OCI-LY3 (cell line): ENCODE data around the gene CDH4.

Source experiments
- H2AFZ ChIP-seq: fragments of 200-600, 300-600 bp; shearing (Covaris generic); 2 replicates; pipeline ENCODE4 v1.6.0; 2014; ENCODE audit warnings: antibody characterized with exemption, low read depth, low read length
- H3K27ac ChIP-seq: fragments of 200-600, 300-600 bp; sonication (generic); 2 replicates; pipeline ENCODE4 v1.5.1; 2014; ENCODE audit warnings: mild to moderate bottlenecking, low read length, moderate library complexity, mixed read lengths
- H3K27me3 ChIP-seq: fragments of 200-600, 300-600 bp; sonication (generic); 2 replicates; pipeline ENCODE4 v1.6.1; 2014; ENCODE audit warnings: low read depth, low read length, mixed read lengths
- H3K36me3 ChIP-seq: fragments of 200-600, 300-600 bp; sonication (generic); replicated peaks from 2 replicates; pipeline ENCODE3; 2014; ENCODE audit warnings: low read depth, low read length, mixed read lengths
- H3K4me1 ChIP-seq: fragments of 300-600, 200-600 bp; sonication (generic); 2 replicates; pipeline ENCODE4 v1.6.1; 2014; ENCODE audit warnings: low read length, mixed read lengths
- H3K4me2 ChIP-seq: fragments of 200-600, 300-600 bp; sonication (generic); 2 replicates; pipeline ENCODE4 v1.6.1; 2014; ENCODE audit warnings: low read length, mixed read lengths
- H3K4me3 ChIP-seq: fragments of 300-600, 200-600 bp; sonication (generic); 2 replicates; pipeline ENCODE4 v1.5.1; 2014; ENCODE audit warnings: antibody characterized with exemption, mild to moderate bottlenecking, low read length, moderate library complexity
- H3K79me2 ChIP-seq: fragments of 300-600, 200-600 bp; shearing (Covaris generic); 2 replicates; pipeline ENCODE4 v1.6.1; 2014; ENCODE audit warnings: mild to moderate bottlenecking, low read length, mixed read lengths
- H3K9ac ChIP-seq: fragments of 300-600, 200-600 bp; shearing (Covaris generic); 2 replicates; pipeline ENCODE4 v1.6.0; 2014; ENCODE audit warnings: mild to moderate bottlenecking, low read length, moderate library complexity
- H3K9me3 ChIP-seq: fragments of 200-600, 300-600 bp; shearing (Covaris generic); 2 replicates; pipeline ENCODE4 v1.6.1; 2014; ENCODE audit warnings: low read length, mixed read lengths; ENCODE audit not compliant: insufficient read depth
- H4K20me1 ChIP-seq: fragments of 200-600, 300-600 bp; sonication (generic); 2 replicates; pipeline ENCODE4 v1.6.1; 2016; ENCODE audit warnings: low read length, mixed read lengths; ENCODE audit not compliant: insufficient read depth
- CTCF ChIP-seq: fragments of 200-600, 300-600 bp; sonication (generic); IDR thresholded peaks from 2 replicates; pipeline ENCODE4 v1.5.1; 2014; ENCODE audit warnings: antibody characterized with exemption, low read length, low read depth
- EZH2phosphoT487 ChIP-seq: fragments of 200-600 bp; shearing (Covaris generic); IDR thresholded peaks from 2 replicates; pipeline ENCODE4 v1.6.1; 2018; ENCODE audit warnings: antibody characterized with exemption, mixed run types, low read depth

CDH4 gene

GRCh38 chr20:61872371-61872900 is 620.4 kb downstream of the CDH4 start:
- Histone ChIP-seq H2AFZ (no peak overlapping the region), H3K27me3 (no peaks in the 10 kb centered on the region; the same call in 1 of the 2 replicates), H3K36me3 (no peaks in the 10 kb centered on the region), H3K4me3 (no peak overlapping the region), H3K9ac (no peak overlapping the region), H3K4me1 (no peaks in the 10 kb centered on the region), H4K20me1 (no peaks in the 10 kb centered on the region), H3K27ac (no peak overlapping the region), H3K4me2 (no peak overlapping the region), H3K79me2 (no peaks in the 10 kb centered on the region), H3K9me3 (no peaks in the 10 kb centered on the region)
- TF ChIP-seq CTCF (no peak), EZH2phosphoT487 (no peak)

- H2AFZ ChIP-seq, result no peak overlapping the region
- H3K9ac ChIP-seq, result no peak overlapping the region
- H3K27me3 ChIP-seq, result no peaks in the 10 kb centered on the region; the same call in 1 of the 2 replicates
- H3K79me2 ChIP-seq, result no peaks in the 10 kb centered on the region
- no peak for TF ChIP-seq CTCF
- TF ChIP-seq EZH2phosphoT487, result no peak
- no peak overlapping the region for H3K4me3 ChIP-seq
- no peaks in the 10 kb centered on the region for H4K20me1 ChIP-seq
- no peak overlapping the region for H3K4me2 ChIP-seq
- no peaks in the 10 kb centered on the region for H3K9me3 ChIP-seq
- no peak overlapping the region for H3K27ac ChIP-seq
- H3K36me3 ChIP-seq, result no peaks in the 10 kb centered on the region
- no peaks in the 10 kb centered on the region for H3K4me1 ChIP-seq
Observed at GRCh38 chr20:61873651-61874420, 621.8 kb downstream of the CDH4 start.

- TF ChIP-seq EZH2phosphoT487 (no peak), CTCF (peak; percentile 29)
- H2AFZ ChIP-seq, result no peak overlapping the region
- H3K4me2 ChIP-seq, result no peak overlapping the region
- H3K27ac ChIP-seq, result no peak overlapping the region
- no peaks in the 10 kb centered on the region; the same call in 1 of the 2 replicates for H3K27me3 ChIP-seq
- no peaks in the 10 kb centered on the region for H3K79me2 ChIP-seq
- no peaks in the 10 kb centered on the region for H4K20me1 ChIP-seq
- H3K4me3 ChIP-seq, result no peak overlapping the region
- no peaks in the 10 kb centered on the region for H3K36me3 ChIP-seq
- H3K9ac ChIP-seq, result no peak overlapping the region
- H3K9me3 ChIP-seq, result no peaks in the 10 kb centered on the region
- H3K4me1 ChIP-seq, result no peaks in the 10 kb centered on the region
Observed at GRCh38 chr20:61874421-61875068, 622.5 kb downstream of the CDH4 start.

- Histone ChIP-seq H3K79me2 (no peaks in the 10 kb centered on the region), H3K27ac (no peak overlapping the region), H3K9ac (no peak overlapping the region), H2AFZ (no peak overlapping the region), H3K4me1 (no peaks in the 10 kb centered on the region), H3K27me3 (no peaks in the 10 kb centered on the region; the same call in 1 of the 2 replicates), H3K4me2 (no peak overlapping the region), H3K9me3 (no peaks in the 10 kb centered on the region), H4K20me1 (no peaks in the 10 kb centered on the region), H3K4me3 (no peak overlapping the region), H3K36me3 (no peaks in the 10 kb centered on the region)
- TF ChIP-seq EZH2phosphoT487, result no peak
- TF ChIP-seq CTCF, result no peak
Observed at GRCh38 chr20:61875221-61875885, 623.3 kb downstream of the CDH4 start.
